GM18858 (cell line): ENCODE measurements around the gene MEMO1.
"Not testable (repeated sequence)": the region's sequence is repeated elsewhere in the genome, so short reads cannot be mapped to it uniquely, and the experiment has no call there.

Experiments
- ATAC-seq: cut with Tn5 transposase; IDR thresholded peaks from one replicate; pipeline ENCODE4 v1.9.1; 2021; ENCODE audit not compliant: unreplicated experiment

MEMO1 gene

GRCh38 chr2:32010670-32011484, at the start of gene MEMO1:
MEMO1 (minus strand) TSS chr2:32011008; CDS start chr2:32010247, 761 bp downstream.
- ATAC-seq: peak; percentile 44

GRCh38 chr2:32060266-32060665, 49.5 kb upstream of the MEMO1 start:
- no peak for ATAC-seq

GRCh38 chr2:32058130-32058529, 47.3 kb upstream of the MEMO1 start:
- no peak for ATAC-seq

- not testable (repeated sequence) for ATAC-seq
Measured at GRCh38 chr2:32054583-32054982, 43.8 kb upstream of the MEMO1 start.

GRCh38 chr2:32051836-32052439, 41.1 kb upstream of the MEMO1 start:
- ATAC-seq: no peak

GRCh38 chr2:32043561-32043960, 32.8 kb upstream of the MEMO1 start:
- ATAC-seq: no peak

- ATAC-seq: peak; percentile 63
Measured at GRCh38 chr2:32039447-32040219, 28.8 kb upstream of the MEMO1 start, which contains the start of gene DPY30. DPY30 (minus strand) TSS chr2:32039805; CDS start chr2:32039456, 349 bp downstream.

- not testable (repeated sequence) for ATAC-seq
Measured at GRCh38 chr2:32034198-32034887, 23.5 kb upstream of the MEMO1 start.

- ATAC-seq: not testable (repeated sequence)
Measured at GRCh38 chr2:32018789-32019482, 8.1 kb upstream of the MEMO1 start.

GRCh38 chr2:32012872-32013271, 2.1 kb upstream of the MEMO1 start:
- no peak for ATAC-seq

GRCh38 chr2:32011485-32011960, 715 bp upstream of the MEMO1 start:
- no peak for ATAC-seq

- peak; percentile 28 for ATAC-seq
Measured at GRCh38 chr2:32010280-32010669, 533 bp downstream of the MEMO1 start.

- peak; percentile 3 for ATAC-seq
Measured at GRCh38 chr2:32009516-32010256, 1.1 kb downstream of the MEMO1 start.

GRCh38 chr2:32008805-32009515, 1.8 kb downstream of the MEMO1 start:
- ATAC-seq: no peak

GRCh38 chr2:32007121-32007391, 3.8 kb downstream of the MEMO1 start:
- no peak for ATAC-seq

GRCh38 chr2:32005371-32005976, 5.3 kb downstream of the MEMO1 start:
- no peak for ATAC-seq

- no peak for ATAC-seq
Measured at GRCh38 chr2:32003791-32004190, 7.0 kb downstream of the MEMO1 start.

- no peak for ATAC-seq
Measured at GRCh38 chr2:32002406-32002805, 8.4 kb downstream of the MEMO1 start.

- ATAC-seq: no peak
Measured at GRCh38 chr2:31999438-31999837, 11.4 kb downstream of the MEMO1 start.
